Stimulated activated CD8-positive, alpha-beta memory T cell treated with anti-CD3 and anti-CD28 coated beads, Interleukin-2, amount 100 ng/mL, for 48 hours (primary cell): ENCODE measurements around the gene RER1.

ENCODE experiments used
- DNase-seq, 2 donors: peaks; one replicate each; pipeline ENCODE4 v3.0.0-alpha.2; 2020; ENCODE audit warnings: low read depth in 2 of 2

The RER1 gene

GRCh38 chr1:2391041-2391930 lies at the start of gene RER1, which contains the start of gene MORN1:
Gene RER1 (plus strand): TSS chr1:2391841. CDS start chr1:2395791, 3,950 bp downstream.
Gene MORN1 (minus strand): TSS chr1:2391554. CDS start chr1:2391533, 21 bp downstream.
- peak; percentile 96 to 98 for DNase-seq

DNA sequence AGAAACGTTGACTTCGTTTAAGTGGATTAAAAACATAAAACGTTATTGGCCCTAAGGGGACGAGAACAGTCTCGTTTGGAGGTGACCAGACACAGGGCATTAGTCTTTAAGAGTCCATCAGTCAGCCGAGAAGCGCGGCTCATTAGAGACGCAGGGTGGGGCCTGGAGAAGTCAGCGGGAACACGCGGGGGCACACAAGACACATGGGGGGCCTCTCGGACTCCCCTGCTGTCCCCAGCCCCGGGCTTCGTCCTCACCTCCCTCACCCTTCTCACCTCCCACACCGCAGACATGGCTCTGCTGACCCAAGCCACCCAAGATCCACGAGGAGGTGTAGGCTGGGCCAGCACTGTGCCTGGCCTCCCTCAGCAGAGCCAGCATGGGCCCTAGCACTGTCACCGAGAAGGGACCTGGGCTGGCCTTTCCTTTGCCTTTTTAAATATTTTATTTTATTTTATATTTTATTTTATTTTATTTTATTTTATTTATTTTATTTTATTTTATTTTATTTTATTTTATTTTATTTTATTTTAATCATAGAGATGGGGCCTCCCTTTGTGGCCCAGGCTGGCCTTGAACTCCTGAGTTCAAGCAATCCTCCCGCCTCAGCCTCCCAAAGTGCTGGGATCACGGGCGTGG lies 49.1 kb upstream of the RER1 start:
- DNase-seq, result no peak

DNA sequence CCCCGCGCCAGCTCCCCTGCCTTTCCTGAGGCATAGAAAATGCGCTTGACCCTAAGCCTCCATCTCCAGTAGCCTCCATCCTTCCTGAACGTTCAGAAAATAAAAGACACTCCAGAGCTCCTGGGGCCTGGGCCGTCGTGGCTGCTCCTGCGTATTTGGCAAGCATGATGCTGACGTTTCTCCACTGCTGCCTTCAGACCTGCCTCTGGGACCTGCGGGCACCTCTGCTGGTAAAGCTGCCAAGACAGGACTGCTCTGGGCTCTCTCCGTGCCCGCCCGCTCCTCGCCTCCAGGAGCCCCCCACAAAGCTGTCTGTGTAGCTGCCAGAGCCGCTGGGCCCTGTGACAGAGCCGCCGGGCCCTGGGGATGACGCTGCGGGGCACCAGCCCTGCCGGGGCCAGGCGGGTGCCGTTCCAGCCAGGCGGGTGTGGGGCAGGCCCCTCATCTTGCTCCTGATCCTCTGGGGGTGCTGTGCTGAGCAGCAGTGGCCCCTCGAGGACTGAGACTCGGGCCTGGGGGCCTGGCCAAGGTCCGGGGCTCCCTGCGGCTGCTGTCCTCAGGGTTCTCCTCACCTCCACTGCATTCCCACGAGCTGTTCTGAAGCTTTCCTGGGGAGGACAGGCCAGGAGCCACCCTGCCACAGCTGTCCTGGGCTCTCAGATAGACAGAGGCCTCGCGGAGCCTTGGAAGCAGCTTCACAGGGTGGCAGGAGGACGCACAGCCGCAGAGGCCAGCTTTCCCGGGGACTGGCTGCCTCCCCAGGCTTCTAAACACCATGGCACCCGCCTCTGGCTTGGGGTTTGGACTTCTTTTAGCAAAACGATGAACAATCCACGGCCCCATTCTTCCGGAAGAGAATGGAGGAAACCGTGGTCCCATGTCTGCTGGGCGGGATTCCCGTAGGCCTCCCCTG lies 48.4 kb upstream of the RER1 start:
- no peak for DNase-seq

DNA sequence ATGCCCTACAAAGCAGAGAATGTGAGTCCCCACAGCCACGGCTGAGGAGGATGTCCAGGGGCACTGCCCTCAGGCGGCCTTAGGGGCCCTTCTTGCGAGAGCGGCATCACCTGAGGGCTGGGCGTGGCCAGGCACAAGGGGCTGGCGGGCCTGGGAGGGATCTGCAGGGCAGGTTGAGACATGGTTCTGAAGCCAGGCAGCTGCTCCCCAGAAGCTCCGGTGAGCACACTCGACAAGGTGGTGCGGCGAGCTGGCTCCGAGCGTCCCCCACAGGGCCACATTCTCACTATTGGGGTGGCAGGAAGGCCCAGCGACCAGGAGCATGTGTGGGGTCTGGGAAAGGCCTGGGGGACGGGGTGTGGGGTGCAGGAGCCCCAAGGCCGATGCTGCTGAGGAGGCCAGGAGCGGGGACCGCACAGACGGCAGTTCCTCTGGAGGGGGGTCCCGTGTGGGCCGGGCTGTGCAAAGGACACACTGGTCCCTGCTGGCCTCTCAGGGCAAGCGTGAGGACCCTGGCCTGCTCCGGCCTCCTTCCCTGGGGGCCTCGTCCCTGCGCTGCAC lies 47.4 kb upstream of the RER1 start:
- no peak for DNase-seq

- no peak for DNase-seq
Observed at GRCh38 chr1:2344744-2345296, 46.8 kb upstream of the RER1 start.

- no peak for DNase-seq
Observed at GRCh38 chr1:2345297-2346075, 46.2 kb upstream of the RER1 start.

GRCh38 chr1:2346691-2347408 lies 44.8 kb upstream of the RER1 start:
- no peak for DNase-seq

- no peak for DNase-seq
Observed at GRCh38 chr1:2347409-2347785, 44.2 kb upstream of the RER1 start.

GRCh38 chr1:2347896-2348295 lies 43.7 kb upstream of the RER1 start:
- DNase-seq, result no peak

DNA sequence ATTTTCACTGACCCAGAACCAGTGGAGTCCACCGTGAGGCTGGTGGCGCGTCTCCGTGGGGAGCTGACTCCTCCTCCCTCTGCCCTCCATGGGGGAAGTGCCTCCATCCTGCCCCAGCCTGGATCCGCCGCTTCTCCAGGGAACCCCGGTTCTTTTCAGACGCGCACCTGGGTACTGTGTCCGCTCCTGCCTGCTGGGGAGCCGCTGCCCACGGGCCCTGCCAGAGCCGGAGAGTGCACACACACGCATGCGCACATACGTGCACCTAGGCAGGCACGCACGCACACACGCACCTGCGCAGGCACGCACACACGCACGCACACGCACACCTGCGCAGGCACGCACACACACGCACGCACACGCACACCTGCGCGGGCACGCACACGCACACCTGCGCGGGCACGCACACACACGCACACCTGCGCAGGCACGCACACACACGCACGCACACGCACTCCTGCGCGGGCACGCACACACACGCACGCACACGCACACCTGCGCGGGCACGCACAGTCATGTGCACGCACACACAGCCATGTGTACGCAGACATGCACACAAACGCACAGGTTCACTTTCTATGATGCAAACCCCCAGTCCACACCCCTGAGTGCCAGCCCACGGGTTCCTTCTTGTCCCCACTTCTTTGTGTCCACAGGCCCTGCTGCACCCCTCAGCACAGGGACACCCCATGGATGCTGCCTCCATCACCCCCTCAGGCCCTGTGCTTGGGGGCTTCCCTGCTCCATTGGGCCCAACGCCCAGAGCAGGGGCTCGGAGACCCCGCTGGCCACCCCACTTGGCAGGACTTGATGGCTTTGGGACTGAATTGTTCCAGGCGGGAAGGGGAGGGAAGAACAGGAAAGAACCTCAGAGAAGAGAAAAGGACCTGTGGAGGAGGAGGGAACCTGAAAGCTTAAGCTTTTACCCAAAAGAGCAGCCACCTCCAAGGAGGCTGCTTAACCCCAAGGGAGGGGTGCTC lies 43.0 kb upstream of the RER1 start:
- DNase-seq, result no peak

- no peak for DNase-seq
Observed at GRCh38 chr1:2349806-2350205, 41.8 kb upstream of the RER1 start.

DNA sequence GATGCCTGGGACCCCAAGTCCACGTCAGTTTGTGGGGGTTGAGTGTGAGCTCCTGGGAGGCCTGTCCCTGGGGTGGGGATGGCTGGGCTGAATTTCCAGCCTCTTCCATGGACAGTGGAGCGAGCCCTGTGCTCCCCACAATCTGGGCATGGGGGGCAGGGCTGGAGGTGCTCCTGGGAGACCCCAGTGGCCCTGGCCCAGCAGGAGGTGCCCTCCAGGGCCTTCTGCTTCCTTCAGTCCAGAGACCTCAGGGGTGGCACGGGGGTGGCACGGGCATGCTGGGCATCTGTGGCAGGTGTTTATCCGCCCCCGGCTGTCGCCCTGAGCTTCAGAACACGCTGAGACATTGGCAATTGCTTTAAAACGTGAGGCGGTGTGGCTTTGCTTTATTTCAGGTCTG lies 41.1 kb upstream of the RER1 start:
- no peak for DNase-seq

DNA sequence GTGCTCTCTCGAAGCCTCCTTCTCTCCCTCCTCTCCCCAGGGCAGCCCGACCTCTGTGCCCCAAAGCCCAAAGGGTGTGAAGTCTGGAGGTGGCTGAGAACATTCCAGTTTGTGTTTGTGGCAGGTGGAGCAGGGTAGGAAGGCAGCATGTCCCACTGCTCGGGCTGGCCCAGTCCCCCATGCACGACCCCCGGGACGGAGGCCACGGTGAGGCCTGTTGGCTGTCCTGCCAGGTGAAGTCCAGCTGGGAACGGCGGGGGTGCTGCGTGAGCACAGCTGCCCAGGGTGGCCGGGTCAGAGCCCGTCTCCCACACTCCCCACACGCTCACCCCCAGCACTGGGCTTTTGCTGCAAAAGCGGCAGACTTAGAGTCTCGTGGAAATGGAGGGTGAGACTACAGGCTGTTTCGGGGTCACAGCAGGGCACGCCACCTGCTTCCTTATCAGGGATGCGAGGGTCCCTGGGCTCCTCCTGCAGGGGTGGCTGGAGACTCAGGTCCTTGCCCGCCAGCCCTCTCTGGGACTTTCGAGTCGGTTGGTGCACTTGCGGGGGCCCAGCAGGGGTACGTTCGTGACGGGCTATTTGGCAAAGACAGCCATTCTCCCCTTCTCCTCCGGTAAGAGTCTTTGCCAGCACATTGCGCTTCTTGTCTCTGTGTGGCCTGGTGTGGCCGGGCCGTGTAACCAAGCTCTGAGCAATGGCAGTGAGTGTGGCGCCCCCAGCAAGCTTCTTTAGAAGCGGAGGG lies 40.6 kb upstream of the RER1 start:
- DNase-seq, result no peak

DNA sequence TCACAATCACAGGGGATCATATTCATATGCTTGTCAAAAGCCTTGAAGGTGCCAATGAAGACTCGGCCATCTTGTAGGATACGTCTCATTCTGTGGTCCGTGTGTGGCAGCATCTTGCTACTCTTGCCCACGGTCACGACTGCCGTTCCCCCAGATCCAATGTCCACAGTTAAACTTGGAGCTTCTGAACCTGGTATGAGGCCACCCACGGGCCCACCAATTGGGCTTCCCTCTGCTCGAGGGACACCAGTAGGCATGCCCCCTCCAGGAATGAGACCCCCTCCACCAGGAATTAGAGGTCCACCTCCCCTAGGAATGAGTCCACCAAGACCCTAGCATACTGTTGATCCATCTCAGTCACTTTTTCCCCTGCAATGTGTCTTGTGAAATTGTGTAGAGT lies 39.9 kb upstream of the RER1 start:
- no peak for DNase-seq

DNA sequence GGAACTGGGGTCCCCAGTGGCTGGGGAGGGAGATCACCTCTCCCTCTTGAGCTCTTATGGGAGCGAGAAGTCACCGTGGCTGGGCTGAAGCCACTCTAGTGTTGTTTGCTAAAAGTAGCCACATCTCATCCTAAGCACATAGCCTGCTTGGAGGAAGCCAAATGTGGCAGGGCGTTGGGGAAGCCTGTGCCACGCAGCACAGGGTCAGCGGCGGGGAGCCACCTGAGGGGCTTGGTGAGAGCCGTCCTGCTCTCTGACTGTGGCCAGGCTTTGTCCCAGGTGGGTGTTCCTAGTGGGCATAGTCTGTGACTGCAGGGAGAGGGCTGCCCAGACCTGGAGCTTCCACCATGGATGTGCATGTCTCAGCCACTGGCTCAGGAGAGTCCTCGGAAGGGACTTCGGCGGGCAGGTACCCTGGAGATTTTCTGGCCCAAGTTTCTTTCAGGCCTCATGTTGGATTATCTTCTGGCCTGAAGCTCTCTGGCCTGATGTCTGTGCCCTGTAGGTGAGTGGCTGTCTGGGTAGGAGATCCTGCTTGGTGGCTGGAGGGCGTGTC lies 39.2 kb upstream of the RER1 start:
- DNase-seq, result no peak

DNA sequence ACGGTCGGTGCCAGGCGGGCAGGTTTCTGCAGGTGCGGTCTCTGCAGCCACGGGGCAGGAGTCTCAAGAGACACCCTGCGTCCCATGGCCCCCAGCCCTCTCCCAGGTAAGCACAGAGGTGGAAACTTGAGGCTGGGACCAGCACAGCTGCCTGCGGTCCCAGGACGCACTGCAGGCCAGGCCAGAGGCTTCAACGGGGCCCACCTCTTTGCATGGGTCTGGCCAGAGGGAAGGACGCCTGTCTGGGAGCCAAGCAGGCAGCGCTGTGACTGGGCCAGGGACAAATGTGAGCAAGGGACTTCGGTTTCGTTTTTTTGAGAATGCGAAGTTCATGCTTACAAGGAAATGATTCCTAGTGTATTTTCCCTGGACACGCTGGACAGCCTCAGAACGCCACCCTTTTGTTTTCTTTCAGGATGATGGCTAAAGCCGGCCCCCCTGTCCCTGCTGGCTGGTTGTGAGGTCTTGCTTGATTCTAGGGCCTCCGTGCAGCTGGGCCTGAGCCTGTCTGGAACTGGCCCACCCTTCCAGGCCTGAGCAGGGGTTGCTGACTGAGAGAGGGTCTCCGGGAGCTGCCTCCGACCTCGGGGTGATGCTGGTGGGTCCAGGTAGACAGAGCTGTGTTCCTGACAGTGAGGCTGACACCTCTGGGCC lies 38.6 kb upstream of the RER1 start:
- no peak for DNase-seq
